GM19328 (cell line): ENCODE data around the gene NME7.
"Not testable (repeated sequence)": the region's sequence is repeated elsewhere in the genome, so short reads cannot be mapped to it uniquely, and the experiment has no call there.

Experiments used
- ATAC-seq: cut with Tn5 transposase; IDR thresholded peaks from one replicate; pipeline ENCODE4 v1.9.1; 2021; ENCODE audit warnings: mild to moderate bottlenecking, moderate library complexity; ENCODE audit not compliant: unreplicated experiment

NME7 gene

DNA sequence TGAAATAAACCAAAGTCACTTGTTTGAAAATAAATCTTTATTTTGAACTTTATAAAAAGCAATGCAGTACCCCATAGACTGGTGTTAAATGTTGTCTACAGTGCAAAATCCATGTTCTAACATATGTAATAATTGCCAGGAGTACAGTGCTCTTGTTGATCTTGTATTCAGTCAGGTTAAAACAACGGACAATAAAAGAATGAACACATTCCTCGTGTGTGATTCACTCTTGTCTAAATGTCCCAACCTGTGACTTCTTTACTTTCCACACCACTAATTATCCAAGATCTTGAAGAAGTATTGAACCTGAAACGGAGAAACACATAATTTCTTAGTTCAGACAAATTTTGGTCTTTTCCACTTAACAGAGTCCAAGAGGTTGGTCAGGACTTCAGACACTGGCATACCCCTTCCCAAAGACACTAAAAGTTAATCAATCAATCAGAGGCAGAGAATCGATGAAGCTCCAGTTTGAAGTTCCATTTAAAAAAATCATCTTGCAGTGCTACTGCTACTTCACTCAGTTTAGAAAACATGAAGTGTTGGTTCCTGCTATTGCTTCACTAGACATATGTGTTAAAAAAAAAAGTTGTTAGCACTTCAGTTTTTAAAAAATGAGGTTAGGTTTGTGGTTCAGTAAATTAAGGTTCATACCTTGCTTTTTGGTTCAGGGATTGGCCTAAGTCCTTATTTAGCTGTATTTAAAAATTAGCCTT, 234.9 kb downstream of the NME7 start:
- ATAC-seq: no peak

DNA sequence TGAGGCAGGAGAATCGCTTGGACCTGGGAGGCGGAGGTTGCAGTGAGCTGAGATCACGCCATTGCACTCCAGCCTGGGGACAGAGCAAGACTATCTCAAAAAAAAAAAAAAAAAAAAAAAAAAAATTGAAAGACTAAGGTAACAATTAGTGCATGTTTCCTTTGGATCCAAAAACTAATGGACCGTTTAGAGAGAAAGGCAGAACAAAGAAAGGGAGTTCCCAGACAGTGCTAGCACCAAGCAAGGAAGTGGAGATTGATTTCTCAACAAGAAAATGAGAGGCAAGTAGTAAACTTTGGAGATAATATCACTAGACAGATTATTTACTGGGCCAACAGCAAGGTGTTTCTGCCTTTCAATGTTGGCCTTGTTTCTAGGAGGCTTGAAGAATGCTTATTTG, 236.9 kb downstream of the NME7 start:
- no peak for ATAC-seq

GRCh38 chr1:169129109-169129784, 238.3 kb downstream of the NME7 start:
- no peak for ATAC-seq

- ATAC-seq: no peak
Observed at GRCh38 chr1:169128562-169128961, 239.0 kb downstream of the NME7 start.

- ATAC-seq: no peak
Observed at GRCh38 chr1:169127305-169127704, 240.3 kb downstream of the NME7 start.

DNA sequence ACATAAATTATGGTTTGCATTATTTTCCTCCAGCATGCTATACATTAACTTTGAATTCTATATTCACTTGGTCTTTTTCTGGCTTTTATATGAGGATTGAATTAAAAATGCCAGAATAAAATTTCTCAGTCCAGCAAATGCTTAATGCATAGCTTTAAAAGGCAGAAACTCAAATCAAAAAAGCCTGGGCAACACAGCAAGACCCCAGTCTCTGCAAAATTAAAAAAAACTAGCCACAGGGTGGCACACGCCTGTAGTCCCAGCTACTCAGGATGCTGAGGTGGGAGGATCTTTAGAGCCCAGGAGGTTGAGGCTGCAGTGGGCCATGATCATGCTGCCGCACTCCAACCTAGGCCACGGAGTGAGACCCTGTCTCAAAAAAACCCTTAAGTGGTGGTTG, 241.3 kb downstream of the NME7 start:
- no peak for ATAC-seq

DNA sequence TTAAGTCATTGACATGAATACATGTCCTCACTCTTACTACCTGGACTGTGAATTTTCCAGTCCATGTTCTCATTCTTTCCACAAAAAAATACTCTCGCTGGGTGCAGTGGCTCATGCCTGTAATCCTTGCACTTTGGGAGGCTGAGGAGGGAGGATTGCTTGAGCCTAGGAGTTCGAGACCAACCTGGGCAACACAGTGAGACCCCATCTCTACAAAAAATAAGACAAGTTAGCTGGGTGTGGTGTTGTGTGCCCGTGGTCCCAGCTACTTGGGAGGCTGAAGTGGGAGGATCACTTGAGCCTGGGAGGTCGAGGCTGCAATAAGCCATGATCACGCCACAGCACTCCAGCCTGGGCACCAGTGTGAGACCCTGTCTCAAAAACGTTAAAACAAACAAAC, 242.0 kb downstream of the NME7 start:
- not testable (repeated sequence) for ATAC-seq

DNA sequence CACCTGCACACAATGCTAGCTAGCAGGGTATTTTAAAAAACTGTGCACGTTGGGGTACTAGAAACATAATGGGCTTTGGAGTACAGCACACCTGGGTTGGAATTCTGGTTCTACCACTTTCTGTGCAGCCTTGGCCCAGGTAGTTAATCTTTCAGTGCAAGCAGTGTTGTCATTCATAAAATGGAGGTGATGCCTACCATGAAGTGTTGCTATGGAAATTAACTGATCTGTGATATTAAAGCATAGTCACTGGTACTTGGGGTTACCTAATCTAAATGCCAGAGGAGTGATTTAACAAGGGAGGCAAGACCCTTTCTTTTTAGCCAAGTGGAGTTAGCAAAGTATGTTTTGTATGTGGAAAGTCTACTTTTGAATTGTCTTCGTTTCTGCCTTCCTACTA, 243.1 kb downstream of the NME7 start:
- no peak for ATAC-seq

DNA sequence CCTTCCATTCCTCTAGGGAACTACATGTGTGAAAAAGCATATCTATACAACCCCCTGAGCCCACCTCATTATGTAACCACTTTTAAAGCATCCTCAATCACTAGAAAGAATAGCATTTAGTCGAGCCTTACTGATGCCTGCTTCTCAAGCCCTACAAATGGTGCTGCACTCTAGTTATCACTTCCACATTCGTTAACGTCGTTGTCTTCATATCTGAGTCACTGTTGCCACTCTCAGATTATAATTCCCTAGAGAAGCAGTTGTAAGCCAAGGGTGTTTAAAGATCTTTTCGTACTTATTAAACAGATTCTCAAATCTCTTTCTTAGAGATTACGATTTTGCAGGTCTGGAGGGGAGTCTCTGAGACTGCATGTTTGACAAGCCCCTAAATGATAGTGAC, 244.6 kb downstream of the NME7 start:
- no peak for ATAC-seq

GRCh38 chr1:169121146-169121923, 246.3 kb downstream of the NME7 start:
- ATAC-seq: no peak

DNA sequence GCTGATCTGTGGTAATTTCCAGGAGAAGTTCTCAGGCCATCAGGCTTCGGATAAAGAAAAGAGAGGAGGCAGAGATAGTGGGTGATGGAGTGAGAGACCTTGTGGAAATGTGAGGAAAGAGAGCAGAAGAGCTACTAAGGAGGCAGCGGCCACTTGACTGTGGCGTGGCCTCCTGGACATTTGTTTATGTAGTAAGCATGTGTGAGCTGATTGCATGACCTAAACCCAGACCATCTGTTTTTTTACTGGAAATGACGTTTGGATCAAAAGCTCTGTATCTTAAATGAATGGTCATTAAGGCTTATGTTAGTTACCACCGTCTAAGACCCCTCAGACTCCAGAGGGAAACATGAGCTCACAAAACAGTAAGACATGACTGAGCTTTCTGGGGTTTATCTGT, 247.5 kb downstream of the NME7 start:
- no peak for ATAC-seq

- no peak for ATAC-seq
Observed at GRCh38 chr1:169119405-169119804, 248.2 kb downstream of the NME7 start.

DNA sequence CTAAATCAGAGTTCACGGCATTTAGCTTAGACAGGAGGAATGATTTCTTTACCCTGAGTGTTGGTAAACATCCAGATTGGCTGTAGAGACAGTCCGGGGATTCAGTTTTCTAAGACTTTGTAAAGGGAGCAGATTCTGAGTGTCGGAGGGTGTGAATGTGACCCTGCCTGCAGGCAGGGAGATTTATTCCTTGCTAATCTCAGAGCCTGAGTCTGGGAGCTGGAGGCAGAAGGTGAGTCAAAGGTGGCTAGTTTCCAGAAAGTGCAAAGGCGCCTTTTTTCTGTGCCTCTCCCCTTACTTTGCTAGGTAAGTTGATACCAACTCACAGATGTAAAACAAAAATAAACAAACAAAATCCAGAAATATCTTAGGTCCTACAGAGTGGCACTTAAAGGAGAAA, 249.4 kb downstream of the NME7 start:
- no peak for ATAC-seq

GRCh38 chr1:169117599-169117998, 250.0 kb downstream of the NME7 start:
- no peak for ATAC-seq

- ATAC-seq: no peak
Observed at GRCh38 chr1:169117014-169117413, 250.6 kb downstream of the NME7 start.

DNA sequence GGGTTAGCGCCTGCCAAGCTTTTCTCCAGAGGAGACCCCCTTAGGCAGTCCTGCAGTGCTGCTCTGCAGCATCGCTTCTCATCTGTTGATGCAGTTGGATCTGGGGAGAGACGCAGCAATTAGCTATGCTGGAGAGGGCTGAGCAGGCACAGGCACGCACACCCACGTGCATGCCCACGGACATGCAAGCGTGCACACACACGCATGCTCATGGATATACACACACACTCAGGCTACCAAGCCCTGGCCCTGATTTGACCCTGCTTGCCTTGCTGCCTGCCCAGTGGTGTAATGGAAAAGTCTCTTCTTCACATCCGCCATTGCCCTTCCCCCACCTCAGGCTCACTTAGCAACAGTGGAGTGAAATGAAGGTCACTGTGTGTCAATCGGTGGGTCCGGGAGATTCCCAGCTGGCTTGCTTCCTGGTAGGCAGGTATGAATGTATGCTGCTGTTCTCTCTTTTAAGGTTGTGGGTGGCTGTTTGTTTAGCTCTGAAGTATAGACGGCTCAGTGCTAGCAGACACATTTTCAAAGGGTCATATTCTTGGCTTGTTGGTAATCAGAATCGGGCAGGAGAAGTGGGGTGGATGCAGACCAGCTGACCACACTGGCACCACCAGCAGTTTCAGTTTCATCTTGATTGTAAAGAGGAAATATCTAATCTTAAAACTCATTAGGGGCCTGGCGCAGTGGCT, 251.6 kb downstream of the NME7 start:
- ATAC-seq: no peak

GRCh38 chr1:169113613-169114119, 253.9 kb downstream of the NME7 start:
- ATAC-seq: no peak

GRCh38 chr1:169112241-169112640, 255.4 kb downstream of the NME7 start:
- no peak for ATAC-seq

GRCh38 chr1:169111472-169111871, 256.1 kb downstream of the NME7 start:
- no peak for ATAC-seq

DNA sequence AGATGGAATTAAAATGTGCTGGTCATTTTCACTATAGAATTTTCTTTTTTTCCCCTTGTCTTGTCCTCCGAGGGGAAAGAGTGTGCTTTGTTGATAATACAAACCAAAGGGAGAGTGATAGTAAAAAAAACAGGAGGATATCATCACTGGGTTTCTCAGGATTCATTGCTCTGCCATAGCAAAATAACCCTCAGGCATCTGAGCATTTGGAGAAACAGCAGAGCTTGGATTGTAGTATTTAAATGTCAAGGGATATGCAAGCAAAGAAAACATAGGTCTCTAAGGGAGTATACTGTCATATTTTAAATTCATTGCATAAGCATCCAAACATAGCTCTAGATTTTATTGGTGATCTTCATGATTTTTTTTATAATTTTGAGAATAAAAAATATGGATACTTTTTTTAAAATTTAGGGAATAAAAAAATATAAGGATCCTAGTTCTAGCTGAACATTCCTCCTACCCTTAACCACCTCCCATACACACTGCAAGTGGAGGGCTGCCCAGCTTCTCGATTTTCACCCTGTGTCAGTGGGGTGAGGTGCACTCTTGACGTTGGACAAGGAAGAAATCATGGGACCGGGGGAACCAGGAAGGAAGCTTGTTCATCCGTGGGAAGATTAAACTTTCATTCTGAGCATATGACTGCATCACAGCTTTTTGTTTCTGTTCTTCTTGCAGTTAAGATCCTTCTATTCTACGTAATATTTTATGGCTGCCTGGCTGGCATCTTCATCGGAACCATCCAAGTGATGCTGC, 256.7 kb downstream of the NME7 start:
- ATAC-seq: no peak
